Suprapubic skin (tissue), 4 donors: Measurements from ENCODE around the gene FXYD5. TPM values are rescaled to one million over a fixed set of nuclear protein-coding genes. Genes with fewer than 3 reads are reported as not detected.

ENCODE experiments used
- DNase-seq, 2 donors: peaks; one replicate each; pipeline ENCODE4 v3.0.0-alpha.2; 2019; ENCODE audit warnings: low spot score in 2 of 2
- H3K27ac ChIP-seq: fragments of 200-600 bp; sonication (generic); one replicate; pipeline ENCODE4 v1.5.1; 2019
- H3K27me3 ChIP-seq: fragments of 200-600 bp; sonication (generic); one replicate; pipeline ENCODE4 v1.5.1; 2019
- H3K36me3 ChIP-seq: fragments of 200-600 bp; sonication (generic); one replicate; pipeline ENCODE4 v1.5.1; 2019
- H3K4me1 ChIP-seq: fragments of 200-600 bp; sonication (generic); one replicate; pipeline ENCODE4 v1.5.1; 2019
- H3K4me3 ChIP-seq: fragments of 200-600 bp; sonication (generic); one replicate; pipeline ENCODE4 v1.5.1; 2019; ENCODE audit warnings: mild to moderate bottlenecking
- H3K9me3 ChIP-seq: fragments of 200-600 bp; sonication (generic); one replicate; pipeline ENCODE4 v1.5.1; 2019
- EP300 ChIP-seq: sonication (generic); formaldehyde crosslinking; IDR thresholded peaks from one replicate; pipeline ENCODE4 v1.6.1; 2017; ENCODE audit warnings: antibody characterized with exemption
- POLR2A ChIP-seq, 2 donors: fragments of 450-650 bp; IDR thresholded peaks; one replicate each; pipeline ENCODE4 v1.6.1; 2017; ENCODE audit warnings: antibody characterized with exemption in 2 of 2, mild to moderate bottlenecking in 2 of 2, moderate library complexity in 2 of 2
- POLR2AphosphoS5 ChIP-seq, 3 donors: sonication (generic); formaldehyde crosslinking; IDR thresholded peaks; one replicate each; pipeline ENCODE4 v1.6.1; 2017; ENCODE audit warnings: antibody characterized with exemption in 3 of 3
- WGBS: methylation state at CpG from one replicate; pipeline ENCODE4 v1.1.5; 2018; 5-methylcytosine and 5-hydroxymethylcytosine counted together
- total RNA-seq, 4 donors: library from RNA; depleted of rRNA; stranded (reverse); fragments of >200 nt; gene quantifications; one replicate each; pipeline ENCODE4 v1.1.0, GENCODE V29; 2016
- TF ChIP-seq, protein P1 (sequence below), 2 donors: fragments of 200-600 bp in 1 of 2; fragments of 450-650 bp in 1 of 2; sonication (generic) in 1 of 2; IDR thresholded peaks; one replicate each; pipeline ENCODE4 v1.5.1; 2016 to 2019; ENCODE audit warnings: antibody characterized with exemption in 2 of 2, mild to moderate bottlenecking in 1 of 2, moderate library complexity in 1 of 2

FXYD5 gene
- total RNA-seq, 4 donors from 2014 or later = 29.8 to 64.8 (median 37.7) TPM

DNA sequence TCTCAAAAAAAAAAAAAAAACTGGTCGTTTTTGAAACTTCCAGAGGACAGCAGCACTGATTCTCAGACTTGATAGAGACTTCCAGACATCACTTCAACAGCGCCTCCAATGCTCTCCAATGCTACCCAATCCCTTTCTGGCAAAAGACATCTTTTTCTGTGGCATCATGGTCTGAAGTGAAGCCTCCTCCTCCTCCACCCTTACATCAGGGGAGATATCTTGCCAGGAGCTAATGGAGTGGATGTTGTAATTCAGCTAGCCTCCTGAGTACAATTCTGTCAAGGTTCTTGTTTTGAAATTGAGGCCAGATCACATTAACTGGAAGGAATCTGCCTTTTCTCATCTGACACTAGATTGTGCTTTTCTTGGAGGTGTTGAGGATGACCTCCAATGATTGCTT lies 24.2 kb downstream of the FXYD5 start:
- TF ChIP-seq POLR2A (IDR thresholded peaks at IDR 0.05) = no peak
- peak in 1 of 3 donors; percentile 13 for TF ChIP-seq POLR2AphosphoS5 (IDR thresholded peaks at IDR 0.05)
- Histone ChIP-seq H3K4me1 (peaks cover 5% of the 10 kb centered on the region), H3K9me3 (no peaks in the 10 kb centered on the region), H3K4me3 (no peak overlapping the region), H3K27me3 (no peaks in the 10 kb centered on the region), H3K27ac (no peak overlapping the region), H3K36me3 (no peaks in the 10 kb centered on the region)
- WGBS = 48% methylated on average over 2 of the region's 2 CpGs
- DNase-seq = no peak

DNA sequence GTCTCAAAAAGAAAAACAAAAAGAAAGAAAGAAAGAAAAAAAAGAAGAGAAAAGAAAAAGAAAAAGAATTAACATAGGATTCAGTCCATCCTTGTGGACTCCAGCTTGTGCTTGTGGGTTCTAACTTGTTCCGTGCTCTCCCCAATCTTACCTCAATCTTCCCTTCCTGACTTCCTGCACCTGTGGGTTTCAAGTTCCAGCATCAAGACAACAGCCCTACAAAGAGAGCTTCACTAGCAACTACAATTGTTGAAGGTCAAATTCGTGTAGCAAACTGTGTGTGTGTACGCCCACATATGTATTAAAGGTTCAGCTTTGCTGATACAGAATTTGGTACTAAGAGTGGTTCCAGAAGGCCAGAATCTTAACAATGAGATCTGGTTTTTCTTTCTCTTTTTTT lies 25.3 kb downstream of the FXYD5 start:
- Histone ChIP-seq H3K36me3 (no peaks in the 10 kb centered on the region), H3K27ac (no peak overlapping the region), H3K27me3 (no peaks in the 10 kb centered on the region), H3K9me3 (no peaks in the 10 kb centered on the region), H3K4me3 (no peak overlapping the region), H3K4me1 (peaks cover 5% of the 10 kb centered on the region)
- DNase-seq = no peak
- 78% methylated on average over 3 of the region's 3 CpGs for WGBS
- no peak for TF ChIP-seq EP300
- TF ChIP-seq POLR2AphosphoS5 (IDR thresholded peaks at IDR 0.05) = no peak
- TF ChIP-seq, protein P1, sequence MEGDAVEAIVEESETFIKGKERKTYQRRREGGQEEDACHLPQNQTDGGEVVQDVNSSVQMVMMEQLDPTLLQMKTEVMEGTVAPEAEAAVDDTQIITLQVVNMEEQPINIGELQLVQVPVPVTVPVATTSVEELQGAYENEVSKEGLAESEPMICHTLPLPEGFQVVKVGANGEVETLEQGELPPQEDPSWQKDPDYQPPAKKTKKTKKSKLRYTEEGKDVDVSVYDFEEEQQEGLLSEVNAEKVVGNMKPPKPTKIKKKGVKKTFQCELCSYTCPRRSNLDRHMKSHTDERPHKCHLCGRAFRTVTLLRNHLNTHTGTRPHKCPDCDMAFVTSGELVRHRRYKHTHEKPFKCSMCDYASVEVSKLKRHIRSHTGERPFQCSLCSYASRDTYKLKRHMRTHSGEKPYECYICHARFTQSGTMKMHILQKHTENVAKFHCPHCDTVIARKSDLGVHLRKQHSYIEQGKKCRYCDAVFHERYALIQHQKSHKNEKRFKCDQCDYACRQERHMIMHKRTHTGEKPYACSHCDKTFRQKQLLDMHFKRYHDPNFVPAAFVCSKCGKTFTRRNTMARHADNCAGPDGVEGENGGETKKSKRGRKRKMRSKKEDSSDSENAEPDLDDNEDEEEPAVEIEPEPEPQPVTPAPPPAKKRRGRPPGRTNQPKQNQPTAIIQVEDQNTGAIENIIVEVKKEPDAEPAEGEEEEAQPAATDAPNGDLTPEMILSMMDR (IDR thresholded peaks at IDR 0.05) = no peak
- no peak for TF ChIP-seq POLR2A (IDR thresholded peaks at IDR 0.05)

DNA sequence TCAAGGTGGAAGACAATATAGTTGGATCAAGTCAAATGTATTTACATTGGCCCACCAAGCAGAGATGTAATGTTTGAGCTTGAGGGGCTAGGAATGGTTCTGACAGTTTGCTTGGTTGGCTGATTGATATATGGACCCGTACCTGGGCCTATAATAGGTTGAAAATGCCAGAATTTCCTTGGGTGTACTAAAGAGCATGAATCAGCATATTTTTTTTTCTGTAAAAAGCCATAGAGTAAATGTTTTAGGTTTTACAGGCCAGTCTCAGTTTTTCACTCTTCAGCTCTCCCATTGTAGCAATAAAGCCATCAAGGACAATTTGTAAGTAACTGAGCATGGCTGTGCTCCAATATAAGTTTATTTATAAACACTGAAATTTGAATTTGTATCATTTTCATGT lies 26.9 kb downstream of the FXYD5 start:
- H3K4me3 ChIP-seq = no peak overlapping the region
- no peaks in the 10 kb centered on the region for H3K9me3 ChIP-seq
- H3K36me3 ChIP-seq = no peaks in the 10 kb centered on the region
- H3K27me3 ChIP-seq = no peaks in the 10 kb centered on the region
- H3K27ac ChIP-seq = no peak overlapping the region
- TF ChIP-seq, protein P1 (IDR thresholded peaks at IDR 0.05) = no peak
- TF ChIP-seq EP300 (no peak), POLR2AphosphoS5 (IDR thresholded peaks at IDR 0.05) (no peak), POLR2A (IDR thresholded peaks at IDR 0.05) (no peak)
- 92% methylated on average over 1 of the region's 1 CpG for WGBS
- no peak for DNase-seq
- H3K4me1 ChIP-seq = peaks cover 1% of the 10 kb centered on the region

GRCh38 chr19:35184267-35184666 lies 29.7 kb downstream of the FXYD5 start:
- DNase-seq = no peak
- Histone ChIP-seq H3K4me1 (no peaks in the 10 kb centered on the region), H3K4me3 (no peak overlapping the region), H3K9me3 (no peaks in the 10 kb centered on the region), H3K27me3 (no peaks in the 10 kb centered on the region), H3K36me3 (no peaks in the 10 kb centered on the region), H3K27ac (no peak overlapping the region)
- TF ChIP-seq EP300 (no peak), POLR2AphosphoS5 (IDR thresholded peaks at IDR 0.05) (no peak), POLR2A (IDR thresholded peaks at IDR 0.05) (no peak)
- TF ChIP-seq, protein P1 (IDR thresholded peaks at IDR 0.05) = no peak
- WGBS = 83% methylated on average over 1 of the region's 1 CpG

- no peaks in the 10 kb centered on the region for H3K27me3 ChIP-seq
- no peaks in the 10 kb centered on the region for H3K4me1 ChIP-seq
- no peaks in the 10 kb centered on the region for H3K9me3 ChIP-seq
- H3K36me3 ChIP-seq = no peaks in the 10 kb centered on the region
- WGBS = 73% methylated on average over 2 of the region's 2 CpGs
- H3K27ac ChIP-seq = no peak overlapping the region
- no peak overlapping the region for H3K4me3 ChIP-seq
- no peak for DNase-seq
- TF ChIP-seq POLR2AphosphoS5 (IDR thresholded peaks at IDR 0.05) (no peak), EP300 (no peak)
Observed at GRCh38 chr19:35184884-35185283, 30.3 kb downstream of the FXYD5 start.

DNA sequence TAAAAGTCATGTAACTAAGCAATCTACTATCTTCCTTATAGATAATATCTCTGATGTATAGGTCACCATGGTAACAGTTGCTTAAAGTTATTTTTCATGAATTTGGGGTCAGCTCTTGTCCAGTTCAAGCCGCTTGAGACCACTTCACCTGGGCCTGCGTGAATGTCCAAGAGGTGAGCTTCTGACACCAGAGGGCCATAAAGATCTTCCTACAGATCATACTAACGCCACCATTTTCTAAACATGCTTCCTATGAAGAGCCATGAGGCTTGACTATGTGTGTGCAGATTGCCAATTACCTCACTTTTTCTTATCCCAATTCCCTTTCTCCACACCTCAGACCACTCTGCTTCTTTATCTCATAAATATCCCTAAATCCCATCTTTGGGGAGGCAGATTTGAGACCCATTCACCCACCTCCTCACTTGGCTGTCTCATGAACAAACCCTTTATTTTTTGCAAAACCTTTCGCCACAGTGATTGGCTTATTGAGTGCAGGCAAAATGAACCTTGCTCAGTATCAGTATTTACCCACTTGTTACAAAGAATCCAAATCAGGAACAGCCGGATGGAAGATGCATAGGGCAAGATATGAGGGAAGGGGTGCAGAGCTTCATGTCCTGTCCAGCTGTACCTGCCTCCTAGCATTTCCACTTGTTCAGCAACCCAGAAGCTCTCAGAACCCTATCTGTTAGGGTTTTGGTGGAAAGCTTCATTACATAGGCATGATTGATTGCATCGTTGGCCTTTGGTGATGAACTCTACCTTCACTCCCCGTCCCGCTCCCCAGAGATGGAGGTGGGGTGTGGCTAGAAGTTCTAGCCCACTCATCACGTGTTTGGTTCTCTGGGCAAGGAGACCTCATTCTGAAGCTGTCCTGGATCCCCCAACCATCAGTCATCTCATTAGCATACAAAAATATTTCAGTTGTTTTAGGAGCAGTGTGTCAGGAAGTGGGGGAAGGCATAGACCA lies 39.8 kb downstream of the FXYD5 start:
- TF ChIP-seq, protein P1 (IDR thresholded peaks at IDR 0.05) = no peak
- TF ChIP-seq POLR2AphosphoS5 (IDR thresholded peaks at IDR 0.05) = no peak
- no peak for TF ChIP-seq POLR2A (IDR thresholded peaks at IDR 0.05)
- no peak for TF ChIP-seq EP300
- DNase-seq = no peak
- Histone ChIP-seq H3K4me1 (no peaks in the 10 kb centered on the region), H3K36me3 (no peaks in the 10 kb centered on the region), H3K27ac (no peak overlapping the region), H3K27me3 (no peaks in the 10 kb centered on the region), H3K4me3 (no peak overlapping the region), H3K9me3 (no peaks in the 10 kb centered on the region)
- 73% methylated on average over 9 of the region's 9 CpGs for WGBS
